GM23338 (cell line): ENCODE results near the gene POLR2A. TPM values are rescaled to one million over a fixed set of nuclear protein-coding genes. Genes with fewer than 3 reads are reported as not detected.

Experiments used
- ATAC-seq: fragments of 200-7000 bp; cut with Tn5 transposase; 3 replicates; pipeline ENCODE4 v1.9.1; 2020
- DNase-seq: peaks from one replicate; pipeline ENCODE4 v3.0.0-alpha.2; 2015; ENCODE audit warnings: low spot score
- H2AFZ ChIP-seq: fragments of 200-600 bp; sonication (generic); 2 replicates; pipeline ENCODE4 v1.8.0; 2016; ENCODE audit warnings: antibody characterized with exemption, mild to moderate bottlenecking, moderate library complexity
- H3F3A ChIP-seq: fragments of 200-600 bp; sonication (generic); replicated peaks from 2 replicates; pipeline ENCODE4 v1.8.0; 2017; ENCODE audit warnings: antibody characterized with exemption, mixed run types, low read depth
- H3K27ac ChIP-seq: fragments of 200-600 bp; sonication (generic); 2 replicates; pipeline ENCODE4 v1.6.1; 2016; ENCODE audit warnings: low read depth
- H3K27me3 ChIP-seq: fragments of 200-600 bp; sonication (generic); 2 replicates; pipeline ENCODE4 v1.8.0; 2016; ENCODE audit warnings: mild to moderate bottlenecking, mixed run types, moderate library complexity; ENCODE audit not compliant: insufficient read depth
- H3K36me3 ChIP-seq: fragments of 200-600 bp; sonication (generic); 2 replicates; pipeline ENCODE4 v1.8.0; 2016; ENCODE audit warnings: mild to moderate bottlenecking; ENCODE audit not compliant: insufficient read depth
- H3K4me1 ChIP-seq: fragments of 200-600 bp; sonication (generic); 2 replicates; pipeline ENCODE4 v1.8.0; 2016; ENCODE audit warnings: mild to moderate bottlenecking, moderate library complexity; ENCODE audit not compliant: insufficient read depth
- H3K4me2 ChIP-seq: fragments of 200-600 bp; sonication (generic); 2 replicates; pipeline ENCODE4 v1.7.1; 2017; ENCODE audit warnings: mixed run types
- H3K4me3 ChIP-seq: fragments of 200-600 bp; sonication (generic); 2 replicates; pipeline ENCODE4 v1.6.1; 2016; ENCODE audit warnings: mixed run types
- H3K79me2 ChIP-seq: fragments of 200-600 bp; sonication (generic); replicated peaks from 2 replicates; pipeline ENCODE4 v1.8.0; 2017; ENCODE audit warnings: mild to moderate bottlenecking; ENCODE audit not compliant: insufficient read depth
- H3K9me2 ChIP-seq: fragments of 200-600 bp; sonication (generic); 2 replicates; pipeline ENCODE4 v1.8.0; 2017; ENCODE audit not compliant: insufficient read depth
- H4K20me1 ChIP-seq: fragments of 200-600 bp; sonication (generic); replicated peaks from 2 replicates; pipeline ENCODE4 v1.8.0; 2017; ENCODE audit warnings: mild to moderate bottlenecking; ENCODE audit not compliant: insufficient read depth
- H3K27ac Mint-ChIP-seq: 2 replicates; pipeline ENCODE4 v1.8.0; 2020; ENCODE audit warnings: inconsistent platforms, mild to moderate bottlenecking, moderate library complexity, mixed read lengths
- H3K27me3 Mint-ChIP-seq: 3 replicates; pipeline ENCODE4 v1.8.0; 2022; ENCODE audit warnings: low read depth, mild to moderate bottlenecking, moderate library complexity, mixed read lengths, inconsistent platforms; ENCODE audit not compliant: insufficient read depth, poor library complexity
- H3K36me3 Mint-ChIP-seq: 3 replicates; pipeline ENCODE4 v1.8.0; 2021; ENCODE audit warnings: low read depth, mild to moderate bottlenecking, inconsistent platforms, moderate library complexity, mixed read lengths
- H3K4me1 Mint-ChIP-seq: 3 replicates; pipeline ENCODE4 v1.8.0; 2020; ENCODE audit warnings: mild to moderate bottlenecking, inconsistent platforms, mixed read lengths
- H3K4me3 Mint-ChIP-seq: 3 replicates; pipeline ENCODE4 v1.8.0; 2021; ENCODE audit warnings: moderate library complexity, mild to moderate bottlenecking, inconsistent platforms, mixed read lengths
- H3K9me3 Mint-ChIP-seq: 3 replicates; pipeline ENCODE4 v1.8.0; 2020; ENCODE audit warnings: moderate library complexity, mild to moderate bottlenecking, inconsistent platforms, mixed read lengths
- CREB1 ChIP-seq: fragments of 250-450 bp; sonication (Bioruptor Pico); IDR thresholded peaks from 2 replicates; pipeline ENCODE4 v1.5.0; 2020; ENCODE audit warnings: low read depth, mild to moderate bottlenecking, moderate library complexity
- EZH2 ChIP-seq: fragments of 200-600 bp; sonication (generic); IDR thresholded peaks from one replicate; pipeline ENCODE4 v1.8.0; 2017; ENCODE audit warnings: antibody characterized with exemption, mild to moderate bottlenecking, low read depth; ENCODE audit not compliant: unreplicated experiment
- EZH2phosphoT487 ChIP-seq: fragments of 200-600 bp; sonication (generic); IDR thresholded peaks from one replicate; pipeline ENCODE4 v1.8.1; 2018; ENCODE audit warnings: antibody characterized with exemption; ENCODE audit not compliant: unreplicated experiment
- NANOG ChIP-seq: IDR thresholded peaks from 2 replicates; pipeline ENCODE4 v1.6.1; 2016; ENCODE audit warnings: antibody characterized with exemption, borderline replicate concordance
- POLR2AphosphoS5 ChIP-seq: IDR thresholded peaks from 2 replicates; pipeline ENCODE4 v1.6.1; 2016; ENCODE audit warnings: antibody characterized with exemption, low read depth
- STAT1 ChIP-seq: IDR thresholded peaks from one replicate; pipeline ENCODE4 v1.6.1; 2016; ENCODE audit warnings: antibody characterized with exemption; ENCODE audit not compliant: unreplicated experiment
- ZNF331 ChIP-seq: fragments of 250-450 bp; sonication (Bioruptor Pico); IDR thresholded peaks from 2 replicates; pipeline ENCODE4 v1.5.0; 2020; ENCODE audit warnings: low read depth, mild to moderate bottlenecking, moderate library complexity
- polyA plus RNA-seq: library from polyadenylated mRNA; unstranded; fragments of >200 nt; fragmentation: Nextera tagmentation; extraction: Ambion mirVana; gene quantifications from 2 replicates; pipeline ENCODE4 v1.2.1, GENCODE V29; 2016
- total RNA-seq: library from RNA; depleted of rRNA; stranded (reverse); fragments of >200 nt; shearing (Covaris generic); gene quantifications from 2 replicates; pipeline ENCODE4 v1.2.3, GENCODE V29; 2014
- TF ChIP-seq, protein P1 (sequence below): IDR thresholded peaks from one replicate; pipeline ENCODE4 v1.6.1; 2018; ENCODE audit warnings: antibody characterized with exemption; ENCODE audit not compliant: unreplicated experiment
- TF ChIP-seq, protein P2 (sequence below): fragments of 250-450 bp; sonication (Bioruptor Pico); IDR thresholded peaks from 2 replicates; pipeline ENCODE4 v1.5.0; 2020; ENCODE audit warnings: mild to moderate bottlenecking, moderate library complexity
- TF ChIP-seq, protein P3 (sequence below): IDR thresholded peaks from 2 replicates; pipeline ENCODE4 v1.6.1; 2016; ENCODE audit warnings: antibody characterized with exemption

POLR2A gene
- total and polyA plus RNA-seq, 2 experiments from 2014 or later: 56.8 to 151 TPM

DNA sequence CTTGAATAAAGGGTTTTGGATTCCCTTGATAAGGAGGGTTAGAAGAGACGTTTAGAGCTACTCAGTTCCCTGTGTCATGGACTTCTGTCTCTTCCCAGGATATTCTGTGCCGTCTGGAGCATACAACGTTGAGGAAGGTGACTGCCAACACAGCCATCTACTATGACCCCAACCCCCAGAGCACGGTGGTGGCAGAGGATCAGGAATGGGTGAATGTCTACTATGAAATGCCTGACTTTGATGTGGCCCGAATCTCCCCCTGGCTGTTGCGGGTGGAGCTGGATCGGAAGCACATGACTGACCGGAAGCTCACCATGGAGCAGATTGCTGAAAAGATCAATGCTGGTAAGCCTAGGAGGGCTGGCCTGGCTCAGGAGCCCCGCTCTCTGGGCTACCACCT, 24.7 kb downstream of the POLR2A start (continued):
- TF ChIP-seq, protein P1, sequence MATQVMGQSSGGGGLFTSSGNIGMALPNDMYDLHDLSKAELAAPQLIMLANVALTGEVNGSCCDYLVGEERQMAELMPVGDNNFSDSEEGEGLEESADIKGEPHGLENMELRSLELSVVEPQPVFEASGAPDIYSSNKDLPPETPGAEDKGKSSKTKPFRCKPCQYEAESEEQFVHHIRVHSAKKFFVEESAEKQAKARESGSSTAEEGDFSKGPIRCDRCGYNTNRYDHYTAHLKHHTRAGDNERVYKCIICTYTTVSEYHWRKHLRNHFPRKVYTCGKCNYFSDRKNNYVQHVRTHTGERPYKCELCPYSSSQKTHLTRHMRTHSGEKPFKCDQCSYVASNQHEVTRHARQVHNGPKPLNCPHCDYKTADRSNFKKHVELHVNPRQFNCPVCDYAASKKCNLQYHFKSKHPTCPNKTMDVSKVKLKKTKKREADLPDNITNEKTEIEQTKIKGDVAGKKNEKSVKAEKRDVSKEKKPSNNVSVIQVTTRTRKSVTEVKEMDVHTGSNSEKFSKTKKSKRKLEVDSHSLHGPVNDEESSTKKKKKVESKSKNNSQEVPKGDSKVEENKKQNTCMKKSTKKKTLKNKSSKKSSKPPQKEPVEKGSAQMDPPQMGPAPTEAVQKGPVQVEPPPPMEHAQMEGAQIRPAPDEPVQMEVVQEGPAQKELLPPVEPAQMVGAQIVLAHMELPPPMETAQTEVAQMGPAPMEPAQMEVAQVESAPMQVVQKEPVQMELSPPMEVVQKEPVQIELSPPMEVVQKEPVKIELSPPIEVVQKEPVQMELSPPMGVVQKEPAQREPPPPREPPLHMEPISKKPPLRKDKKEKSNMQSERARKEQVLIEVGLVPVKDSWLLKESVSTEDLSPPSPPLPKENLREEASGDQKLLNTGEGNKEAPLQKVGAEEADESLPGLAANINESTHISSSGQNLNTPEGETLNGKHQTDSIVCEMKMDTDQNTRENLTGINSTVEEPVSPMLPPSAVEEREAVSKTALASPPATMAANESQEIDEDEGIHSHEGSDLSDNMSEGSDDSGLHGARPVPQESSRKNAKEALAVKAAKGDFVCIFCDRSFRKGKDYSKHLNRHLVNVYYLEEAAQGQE: no peak
- TF ChIP-seq STAT1: no peak
- no peak for TF ChIP-seq ZNF331
- TF ChIP-seq NANOG: no peak
- no peak for TF ChIP-seq POLR2AphosphoS5
- TF ChIP-seq EZH2phosphoT487: no peak

DNA sequence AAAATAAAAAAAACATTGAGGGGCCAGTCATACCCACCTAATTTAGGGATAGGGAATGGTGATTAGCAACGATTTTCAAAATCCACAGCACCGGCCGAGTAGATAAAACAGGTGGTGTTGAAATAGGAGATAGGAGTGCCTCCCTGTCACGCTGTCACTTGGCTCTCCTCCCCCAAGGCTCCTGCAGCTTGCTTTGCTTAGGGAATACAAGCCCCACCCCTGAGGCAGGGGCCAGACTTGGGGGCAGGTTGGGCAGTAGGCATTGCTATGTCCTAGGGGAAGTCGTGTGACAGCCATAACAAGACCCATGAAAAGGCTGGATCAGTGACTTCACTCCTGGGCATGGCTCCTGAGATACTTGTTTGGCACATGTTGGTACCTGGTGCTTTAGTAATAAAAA, 25.8 kb downstream of the POLR2A start:
- H3K4me1 Mint-ChIP-seq: 0 out of 3 replicates have a peak, but pooled peaks cover 2% of the 10 kb centered on the region
- peaks cover 28% of the 10 kb centered on the region for H3K36me3 ChIP-seq
- H3K4me3 Mint-ChIP-seq: no peak overlapping the region
- no peak overlapping the region for H3K27ac ChIP-seq
- ATAC-seq: no peak
- no peaks in the 10 kb centered on the region; the same call in 1 of the 2 replicates for H3K79me2 ChIP-seq
- DNase-seq: no peak
- H3K4me1 ChIP-seq: no peaks in the 10 kb centered on the region
- H3K27ac Mint-ChIP-seq: no peak overlapping the region
- no peak overlapping the region for H3K4me3 ChIP-seq
- H3K27me3 ChIP-seq: no peaks in the 10 kb centered on the region
- 0 out of 2 replicates have a peak, but pooled peaks cover 2% of the 10 kb centered on the region for H3F3A ChIP-seq
- no peaks in the 10 kb centered on the region; the same call in 2 of the 3 replicates for H3K9me3 Mint-ChIP-seq
- no peak overlapping the region for H2AFZ ChIP-seq
- peaks cover 13% of the 10 kb centered on the region for H3K27me3 Mint-ChIP-seq
- H3K36me3 Mint-ChIP-seq: peaks cover 89% of the 10 kb centered on the region
- H4K20me1 ChIP-seq: 0 out of 2 replicates have a peak, but pooled peaks cover 2% of the 10 kb centered on the region
- no peak overlapping the region for H3K4me2 ChIP-seq
- no peaks in the 10 kb centered on the region for H3K9me2 ChIP-seq
- TF ChIP-seq CREB1 (CRISPR knock-in tag) (no peak), EZH2 (no peak), NANOG (no peak)
- TF ChIP-seq, protein P2, sequence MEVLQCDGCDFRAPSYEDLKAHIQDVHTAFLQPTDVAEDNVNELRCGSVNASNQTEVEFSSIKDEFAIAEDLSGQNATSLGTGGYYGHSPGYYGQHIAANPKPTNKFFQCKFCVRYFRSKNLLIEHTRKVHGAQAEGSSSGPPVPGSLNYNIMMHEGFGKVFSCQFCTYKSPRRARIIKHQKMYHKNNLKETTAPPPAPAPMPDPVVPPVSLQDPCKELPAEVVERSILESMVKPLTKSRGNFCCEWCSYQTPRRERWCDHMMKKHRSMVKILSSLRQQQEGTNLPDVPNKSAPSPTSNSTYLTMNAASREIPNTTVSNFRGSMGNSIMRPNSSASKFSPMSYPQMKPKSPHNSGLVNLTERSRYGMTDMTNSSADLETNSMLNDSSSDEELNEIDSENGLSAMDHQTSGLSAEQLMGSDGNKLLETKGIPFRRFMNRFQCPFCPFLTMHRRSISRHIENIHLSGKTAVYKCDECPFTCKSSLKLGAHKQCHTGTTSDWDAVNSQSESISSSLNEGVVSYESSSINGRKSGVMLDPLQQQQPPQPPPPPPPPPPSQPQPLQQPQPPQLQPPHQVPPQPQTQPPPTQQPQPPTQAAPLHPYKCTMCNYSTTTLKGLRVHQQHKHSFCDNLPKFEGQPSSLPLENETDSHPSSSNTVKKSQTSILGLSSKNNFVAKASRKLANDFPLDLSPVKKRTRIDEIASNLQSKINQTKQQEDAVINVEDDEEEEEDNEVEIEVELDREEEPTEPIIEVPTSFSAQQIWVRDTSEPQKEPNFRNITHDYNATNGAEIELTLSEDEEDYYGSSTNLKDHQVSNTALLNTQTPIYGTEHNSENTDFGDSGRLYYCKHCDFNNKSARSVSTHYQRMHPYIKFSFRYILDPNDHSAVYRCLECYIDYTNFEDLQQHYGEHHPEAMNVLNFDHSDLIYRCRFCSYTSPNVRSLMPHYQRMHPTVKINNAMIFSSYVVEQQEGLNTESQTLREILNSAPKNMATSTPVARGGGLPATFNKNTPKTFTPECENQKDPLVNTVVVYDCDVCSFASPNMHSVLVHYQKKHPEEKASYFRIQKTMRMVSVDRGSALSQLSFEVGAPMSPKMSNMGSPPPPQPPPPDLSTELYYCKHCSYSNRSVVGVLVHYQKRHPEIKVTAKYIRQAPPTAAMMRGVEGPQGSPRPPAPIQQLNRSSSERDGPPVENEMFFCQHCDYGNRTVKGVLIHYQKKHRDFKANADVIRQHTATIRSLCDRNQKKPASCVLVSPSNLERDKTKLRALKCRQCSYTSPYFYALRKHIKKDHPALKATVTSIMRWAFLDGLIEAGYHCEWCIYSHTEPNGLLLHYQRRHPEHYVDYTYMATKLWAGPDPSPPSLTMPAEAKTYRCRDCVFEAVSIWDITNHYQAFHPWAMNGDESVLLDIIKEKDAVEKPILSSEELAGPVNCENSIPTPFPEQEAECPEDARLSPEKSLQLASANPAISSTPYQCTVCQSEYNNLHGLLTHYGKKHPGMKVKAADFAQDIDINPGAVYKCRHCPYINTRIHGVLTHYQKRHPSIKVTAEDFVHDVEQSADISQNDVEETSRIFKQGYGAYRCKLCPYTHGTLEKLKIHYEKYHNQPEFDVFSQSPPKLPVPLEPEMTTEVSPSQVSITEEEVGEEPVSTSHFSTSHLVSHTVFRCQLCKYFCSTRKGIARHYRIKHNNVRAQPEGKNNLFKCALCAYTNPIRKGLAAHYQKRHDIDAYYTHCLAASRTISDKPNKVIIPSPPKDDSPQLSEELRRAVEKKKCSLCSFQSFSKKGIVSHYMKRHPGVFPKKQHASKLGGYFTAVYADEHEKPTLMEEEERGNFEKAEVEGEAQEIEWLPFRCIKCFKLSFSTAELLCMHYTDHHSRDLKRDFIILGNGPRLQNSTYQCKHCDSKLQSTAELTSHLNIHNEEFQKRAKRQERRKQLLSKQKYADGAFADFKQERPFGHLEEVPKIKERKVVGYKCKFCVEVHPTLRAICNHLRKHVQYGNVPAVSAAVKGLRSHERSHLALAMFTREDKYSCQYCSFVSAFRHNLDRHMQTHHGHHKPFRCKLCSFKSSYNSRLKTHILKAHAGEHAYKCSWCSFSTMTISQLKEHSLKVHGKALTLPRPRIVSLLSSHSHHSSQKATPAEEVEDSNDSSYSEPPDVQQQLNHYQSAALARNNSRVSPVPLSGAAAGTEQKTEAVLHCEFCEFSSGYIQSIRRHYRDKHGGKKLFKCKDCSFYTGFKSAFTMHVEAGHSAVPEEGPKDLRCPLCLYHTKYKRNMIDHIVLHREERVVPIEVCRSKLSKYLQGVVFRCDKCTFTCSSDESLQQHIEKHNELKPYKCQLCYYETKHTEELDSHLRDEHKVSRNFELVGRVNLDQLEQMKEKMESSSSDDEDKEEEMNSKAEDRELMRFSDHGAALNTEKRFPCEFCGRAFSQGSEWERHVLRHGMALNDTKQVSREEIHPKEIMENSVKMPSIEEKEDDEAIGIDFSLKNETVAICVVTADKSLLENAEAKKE: no peak
- TF ChIP-seq, protein P3, sequence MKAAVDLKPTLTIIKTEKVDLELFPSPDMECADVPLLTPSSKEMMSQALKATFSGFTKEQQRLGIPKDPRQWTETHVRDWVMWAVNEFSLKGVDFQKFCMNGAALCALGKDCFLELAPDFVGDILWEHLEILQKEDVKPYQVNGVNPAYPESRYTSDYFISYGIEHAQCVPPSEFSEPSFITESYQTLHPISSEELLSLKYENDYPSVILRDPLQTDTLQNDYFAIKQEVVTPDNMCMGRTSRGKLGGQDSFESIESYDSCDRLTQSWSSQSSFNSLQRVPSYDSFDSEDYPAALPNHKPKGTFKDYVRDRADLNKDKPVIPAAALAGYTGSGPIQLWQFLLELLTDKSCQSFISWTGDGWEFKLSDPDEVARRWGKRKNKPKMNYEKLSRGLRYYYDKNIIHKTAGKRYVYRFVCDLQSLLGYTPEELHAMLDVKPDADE: no peak
- TF ChIP-seq, protein P1: no peak
